GM12878 (cell line): Measurements from ENCODE around the gene MBLAC2.

Source experiments
- BMI1 ChIP-seq: fragments of 450-650 bp; IDR thresholded peaks from 2 replicates; pipeline ENCODE4 v1.6.1; 2016; ENCODE audit warnings: mild to moderate bottlenecking, moderate library complexity, borderline replicate concordance
- JUND ChIP-seq: IDR thresholded peaks from 2 replicates; pipeline ENCODE4 v1.6.1; 2012; ENCODE audit warnings: low read depth, mild to moderate bottlenecking, low read length, improper control_type of control experiment, moderate library complexity
- KDM1A ChIP-seq: fragments of 200-600 bp; sonication (generic); IDR thresholded peaks from 2 replicates; pipeline ENCODE4 v1.6.1; 2016; ENCODE audit warnings: borderline replicate concordance
- POLR2A ChIP-seq: IDR thresholded peaks from 2 replicates; pipeline ENCODE4 v1.6.1; 2011; ENCODE audit warnings: low read depth, mild to moderate bottlenecking, low read length
- RAD21 ChIP-seq: IDR thresholded peaks from 2 replicates; pipeline ENCODE4 v1.6.1; 2011; ENCODE audit warnings: mild to moderate bottlenecking, low read depth, low read length, moderate library complexity; ENCODE audit not compliant: insufficient read depth
- SUZ12 ChIP-seq: fragments of 200-600 bp; sonication (generic); IDR thresholded peaks from one replicate; pipeline ENCODE4 v1.6.1; 2018; ENCODE audit warnings: antibody characterized with exemption, mild to moderate bottlenecking; ENCODE audit not compliant: unreplicated experiment
- ZBED1 ChIP-seq: IDR thresholded peaks from 2 replicates; pipeline ENCODE4 v1.6.1; 2016; ENCODE audit warnings: borderline replicate concordance
- ZNF622 ChIP-seq: fragments of 450-650 bp; IDR thresholded peaks from 2 replicates; pipeline ENCODE4 v1.6.1; 2017; ENCODE audit warnings: mild to moderate bottlenecking, inconsistent platforms
- TF ChIP-seq, protein P1 (sequence below): IDR thresholded peaks from 2 replicates; pipeline ENCODE4 v1.6.1; 2012; ENCODE audit warnings: low read depth, low read length, improper control_type of control experiment
- TF ChIP-seq, protein P2 (sequence below), 3 experiments: IDR thresholded peaks in 2 of 3; conservative IDR thresholded peaks in 1 of 3; 2 replicates each; pipeline ENCODE4 v1.5.1; 2011; ENCODE audit warnings: low read depth in 3 of 3, low read length in 3 of 3, mild to moderate bottlenecking in 3 of 3, control low read depth in 2 of 3, moderate library complexity in 2 of 3, inconsistent platforms in 1 of 3, mixed read lengths in 1 of 3; ENCODE audit not compliant: control insufficient read depth in 2 of 3, insufficient read depth in 1 of 3; ENCODE audit errors: extremely low read depth in 1 of 3
- TF ChIP-seq, protein P3 (sequence below): IDR thresholded peaks from 2 replicates; pipeline ENCODE4 v1.6.1; 2012; ENCODE audit warnings: mild to moderate bottlenecking, low read depth, low read length

DNA sequence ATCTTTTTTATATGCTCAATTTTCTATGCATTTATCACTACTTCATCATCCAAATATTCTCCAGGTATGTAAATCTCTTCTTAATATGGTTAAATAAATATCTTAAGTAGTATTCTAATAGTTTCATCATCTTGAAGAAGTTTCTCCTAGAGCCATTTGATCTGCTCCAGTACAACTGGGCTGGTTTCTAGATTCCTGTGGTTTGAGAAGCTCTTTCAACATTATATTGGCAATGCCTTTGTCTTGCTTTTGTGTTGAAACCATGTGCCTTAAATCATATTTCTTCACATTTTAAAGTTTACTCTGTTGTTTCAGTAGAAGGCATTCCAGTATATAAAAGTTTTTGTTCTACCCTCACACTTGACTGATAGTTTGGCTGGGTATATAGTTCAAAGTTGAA is 27.6 kb downstream of the MBLAC2 start:
- TF ChIP-seq JUND (no peak), BMI1 (no peak), KDM1A (no peak), SUZ12 (no peak), ZBED1 (no peak), RAD21 (no peak), ZNF622 (no peak), POLR2A (no peak)
- TF ChIP-seq, protein P1, sequence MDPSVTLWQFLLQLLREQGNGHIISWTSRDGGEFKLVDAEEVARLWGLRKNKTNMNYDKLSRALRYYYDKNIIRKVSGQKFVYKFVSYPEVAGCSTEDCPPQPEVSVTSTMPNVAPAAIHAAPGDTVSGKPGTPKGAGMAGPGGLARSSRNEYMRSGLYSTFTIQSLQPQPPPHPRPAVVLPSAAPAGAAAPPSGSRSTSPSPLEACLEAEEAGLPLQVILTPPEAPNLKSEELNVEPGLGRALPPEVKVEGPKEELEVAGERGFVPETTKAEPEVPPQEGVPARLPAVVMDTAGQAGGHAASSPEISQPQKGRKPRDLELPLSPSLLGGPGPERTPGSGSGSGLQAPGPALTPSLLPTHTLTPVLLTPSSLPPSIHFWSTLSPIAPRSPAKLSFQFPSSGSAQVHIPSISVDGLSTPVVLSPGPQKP = no peak
- TF ChIP-seq, protein P2, sequence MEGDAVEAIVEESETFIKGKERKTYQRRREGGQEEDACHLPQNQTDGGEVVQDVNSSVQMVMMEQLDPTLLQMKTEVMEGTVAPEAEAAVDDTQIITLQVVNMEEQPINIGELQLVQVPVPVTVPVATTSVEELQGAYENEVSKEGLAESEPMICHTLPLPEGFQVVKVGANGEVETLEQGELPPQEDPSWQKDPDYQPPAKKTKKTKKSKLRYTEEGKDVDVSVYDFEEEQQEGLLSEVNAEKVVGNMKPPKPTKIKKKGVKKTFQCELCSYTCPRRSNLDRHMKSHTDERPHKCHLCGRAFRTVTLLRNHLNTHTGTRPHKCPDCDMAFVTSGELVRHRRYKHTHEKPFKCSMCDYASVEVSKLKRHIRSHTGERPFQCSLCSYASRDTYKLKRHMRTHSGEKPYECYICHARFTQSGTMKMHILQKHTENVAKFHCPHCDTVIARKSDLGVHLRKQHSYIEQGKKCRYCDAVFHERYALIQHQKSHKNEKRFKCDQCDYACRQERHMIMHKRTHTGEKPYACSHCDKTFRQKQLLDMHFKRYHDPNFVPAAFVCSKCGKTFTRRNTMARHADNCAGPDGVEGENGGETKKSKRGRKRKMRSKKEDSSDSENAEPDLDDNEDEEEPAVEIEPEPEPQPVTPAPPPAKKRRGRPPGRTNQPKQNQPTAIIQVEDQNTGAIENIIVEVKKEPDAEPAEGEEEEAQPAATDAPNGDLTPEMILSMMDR (IDR thresholded peaks at IDR 0.05 in 2 of 3, conservative IDR thresholded peaks at IDR 0.05 in 1 of 3; ENCODE audit: control insufficient read depth in 2 of 3, extremely low read depth in 1 of 3, insufficient read depth in 1 of 3, low read depth in 3 of 3, low read length in 3 of 3) = no peak
- TF ChIP-seq, protein P3, sequence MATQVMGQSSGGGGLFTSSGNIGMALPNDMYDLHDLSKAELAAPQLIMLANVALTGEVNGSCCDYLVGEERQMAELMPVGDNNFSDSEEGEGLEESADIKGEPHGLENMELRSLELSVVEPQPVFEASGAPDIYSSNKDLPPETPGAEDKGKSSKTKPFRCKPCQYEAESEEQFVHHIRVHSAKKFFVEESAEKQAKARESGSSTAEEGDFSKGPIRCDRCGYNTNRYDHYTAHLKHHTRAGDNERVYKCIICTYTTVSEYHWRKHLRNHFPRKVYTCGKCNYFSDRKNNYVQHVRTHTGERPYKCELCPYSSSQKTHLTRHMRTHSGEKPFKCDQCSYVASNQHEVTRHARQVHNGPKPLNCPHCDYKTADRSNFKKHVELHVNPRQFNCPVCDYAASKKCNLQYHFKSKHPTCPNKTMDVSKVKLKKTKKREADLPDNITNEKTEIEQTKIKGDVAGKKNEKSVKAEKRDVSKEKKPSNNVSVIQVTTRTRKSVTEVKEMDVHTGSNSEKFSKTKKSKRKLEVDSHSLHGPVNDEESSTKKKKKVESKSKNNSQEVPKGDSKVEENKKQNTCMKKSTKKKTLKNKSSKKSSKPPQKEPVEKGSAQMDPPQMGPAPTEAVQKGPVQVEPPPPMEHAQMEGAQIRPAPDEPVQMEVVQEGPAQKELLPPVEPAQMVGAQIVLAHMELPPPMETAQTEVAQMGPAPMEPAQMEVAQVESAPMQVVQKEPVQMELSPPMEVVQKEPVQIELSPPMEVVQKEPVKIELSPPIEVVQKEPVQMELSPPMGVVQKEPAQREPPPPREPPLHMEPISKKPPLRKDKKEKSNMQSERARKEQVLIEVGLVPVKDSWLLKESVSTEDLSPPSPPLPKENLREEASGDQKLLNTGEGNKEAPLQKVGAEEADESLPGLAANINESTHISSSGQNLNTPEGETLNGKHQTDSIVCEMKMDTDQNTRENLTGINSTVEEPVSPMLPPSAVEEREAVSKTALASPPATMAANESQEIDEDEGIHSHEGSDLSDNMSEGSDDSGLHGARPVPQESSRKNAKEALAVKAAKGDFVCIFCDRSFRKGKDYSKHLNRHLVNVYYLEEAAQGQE = no peak
